ENCODE measurements around the gene TMED1. TPM values are rescaled to one million over a fixed set of nuclear protein-coding genes. Genes with fewer than 3 reads are reported as not detected.

The TMED1 gene
- total RNA-seq, 1 experiment from 2014 or later, result 26.3 TPM

DNA sequence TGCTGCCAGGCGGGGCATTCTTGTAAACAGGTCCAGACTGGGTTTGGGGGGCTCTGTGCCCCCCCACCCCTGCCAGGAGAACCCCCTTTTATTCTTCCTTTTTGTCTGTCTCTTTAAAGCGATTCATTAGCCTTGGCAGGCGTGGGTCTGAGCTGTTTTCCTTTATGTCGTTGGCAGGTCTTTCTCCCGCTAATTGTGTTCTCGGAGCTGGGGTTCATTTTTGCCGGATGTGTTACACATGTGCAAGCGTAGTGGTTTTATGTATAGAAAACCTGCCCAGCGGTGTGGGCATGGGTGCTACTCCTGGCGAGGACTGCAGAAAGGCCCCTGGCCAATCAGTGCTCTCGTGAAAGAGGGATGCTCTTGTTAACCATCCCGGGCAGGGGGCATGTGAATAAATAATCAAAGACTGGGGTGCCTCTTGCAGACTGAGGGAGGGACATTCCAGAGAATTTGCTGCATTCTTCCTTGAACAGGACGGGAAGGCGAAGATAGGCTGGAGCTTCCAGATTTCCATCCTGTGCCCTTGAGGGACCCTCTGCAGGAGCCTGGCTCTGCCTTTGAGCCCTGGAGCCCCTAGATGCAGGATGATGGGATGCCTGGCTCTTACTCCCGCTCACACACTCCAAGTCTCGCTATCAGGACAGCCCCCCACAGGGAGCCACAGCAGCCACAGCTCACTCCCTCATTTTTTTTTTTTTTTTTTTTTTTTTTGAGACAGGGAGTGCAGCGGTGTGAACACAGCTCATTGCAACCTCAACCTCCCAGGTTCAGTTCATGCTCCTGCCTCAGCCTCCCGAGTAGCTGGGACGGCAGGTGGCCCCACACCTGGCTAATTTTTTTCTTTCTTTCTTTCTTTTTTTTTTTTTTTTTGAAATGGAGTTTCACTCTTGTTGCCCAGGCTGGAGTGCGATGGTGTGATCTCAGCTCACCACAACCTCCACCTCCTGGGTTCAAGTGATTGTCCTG lies 49.5 kb upstream of the TMED1 start (continued):
- TF ChIP-seq, protein P1, sequence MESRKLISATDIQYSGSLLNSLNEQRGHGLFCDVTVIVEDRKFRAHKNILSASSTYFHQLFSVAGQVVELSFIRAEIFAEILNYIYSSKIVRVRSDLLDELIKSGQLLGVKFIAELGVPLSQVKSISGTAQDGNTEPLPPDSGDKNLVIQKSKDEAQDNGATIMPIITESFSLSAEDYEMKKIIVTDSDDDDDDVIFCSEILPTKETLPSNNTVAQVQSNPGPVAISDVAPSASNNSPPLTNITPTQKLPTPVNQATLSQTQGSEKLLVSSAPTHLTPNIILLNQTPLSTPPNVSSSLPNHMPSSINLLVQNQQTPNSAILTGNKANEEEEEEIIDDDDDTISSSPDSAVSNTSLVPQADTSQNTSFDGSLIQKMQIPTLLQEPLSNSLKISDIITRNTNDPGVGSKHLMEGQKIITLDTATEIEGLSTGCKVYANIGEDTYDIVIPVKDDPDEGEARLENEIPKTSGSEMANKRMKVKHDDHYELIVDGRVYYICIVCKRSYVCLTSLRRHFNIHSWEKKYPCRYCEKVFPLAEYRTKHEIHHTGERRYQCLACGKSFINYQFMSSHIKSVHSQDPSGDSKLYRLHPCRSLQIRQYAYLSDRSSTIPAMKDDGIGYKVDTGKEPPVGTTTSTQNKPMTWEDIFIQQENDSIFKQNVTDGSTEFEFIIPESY (IDR thresholded peaks at IDR 0.05; ENCODE audit: extremely low read depth, insufficient replicate concordance, low read length), result no peak
- no peak for TF ChIP-seq CEBPB (IDR thresholded peaks at IDR 0.05; ENCODE audit: low read depth)
- no peak for TF ChIP-seq ZNF274 (IDR thresholded peaks at IDR 0.05; ENCODE audit: low read depth, low read length)
- TF ChIP-seq EZH2phosphoT487 (IDR thresholded peaks at IDR 0.05; ENCODE audit: borderline replicate concordance), result no peak
- TF ChIP-seq TCF7L2 (IDR thresholded peaks at IDR 0.05; ENCODE audit: borderline replicate concordance, extremely low read depth, insufficient read depth, insufficient read length), result no peak

DNA sequence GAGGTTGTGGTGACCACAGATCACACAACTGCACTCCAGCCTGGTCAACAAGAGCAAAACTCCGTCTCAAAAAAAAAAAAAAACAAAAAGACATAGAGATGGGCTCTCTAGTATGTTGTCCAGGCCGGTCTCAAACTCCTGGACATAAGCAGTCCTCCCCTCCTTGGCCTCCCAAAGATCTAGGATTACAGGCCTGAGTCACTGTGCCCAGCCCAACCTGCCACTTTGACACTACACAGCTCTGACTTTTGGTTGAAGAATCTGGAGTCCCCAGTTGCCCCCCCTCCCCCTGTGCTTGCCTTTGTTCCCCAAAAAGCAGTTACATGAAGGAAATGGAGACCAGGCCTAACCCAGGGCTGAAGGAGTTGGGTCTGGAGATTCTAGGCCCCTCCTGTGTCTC lies 48.3 kb upstream of the TMED1 start:
- no peaks in the 10 kb centered on the region for H3K36me3 ChIP-seq (ENCODE audit: control insufficient read depth in 1 of 2, insufficient read depth in 2 of 2, low read length in 2 of 2)
- RAD21 ChIA-PET (ENCODE audit: low non-redundant PET in 1 of 2, low total read pairs in 2 of 2, uncharacterized antibody in 2 of 2, unreplicated experiment in 2 of 2), result no interaction called here
- no peaks in the 10 kb centered on the region for H3K9me2 ChIP-seq (ENCODE audit: insufficient read depth)
- BruUV-seq (replicated peaks), result no TSS peak
- DNase-seq (ENCODE audit: low read depth, low spot score) (peak; percentile 13), ATAC-seq (peak; percentile 57)
- H3K27ac ChIP-seq (ENCODE audit: low read depth, low read length), result 0 out of 2 replicates have a peak overlapping the region, but pooled peaks have one; percentile 13
- intact Hi-C loops (cut with micrococcal nuclease), result no loop called here
- H3K4me2 ChIP-seq (ENCODE audit: low read length), result peak overlapping the region; percentile 54
- no peaks in the 10 kb centered on the region for H3K27me3 ChIP-seq (ENCODE audit: insufficient read depth, low read length)
- CTCF ChIA-PET, result no interaction called here
- POLR2A ChIA-PET, result no interaction called here
- peaks cover 30 to 92% of the 10 kb centered on the region in 2 experiments for H3K4me1 ChIP-seq (ENCODE audit: control insufficient read depth in 1 of 2, insufficient read depth in 2 of 2, low read length in 2 of 2)
- H2AFZ ChIP-seq (ENCODE audit: low read depth, low read length, poor library complexity, severe bottlenecking), result no peak overlapping the region
- no peaks in the 10 kb centered on the region for H3K9me3 ChIP-seq (ENCODE audit: control insufficient read depth in 1 of 2, insufficient read depth in 1 of 2, low read depth in 1 of 2, low read length in 2 of 2)
- TF ChIP-seq, protein P1 (IDR thresholded peaks at IDR 0.05; ENCODE audit: extremely low read depth, insufficient replicate concordance, low read length), result no peak
- TF ChIP-seq SIN3A (IDR thresholded peaks at IDR 0.05; ENCODE audit: low read depth) (no peak), SRF (IDR thresholded peaks at IDR 0.05; ENCODE audit: low read depth) (no peak)
- no peak overlapping the region for H3K4me3 ChIP-seq (replicated peaks in 1 of 2; ENCODE audit: low read depth in 1 of 2, low read length in 2 of 2)
- H4K20me1 ChIP-seq (ENCODE audit: insufficient read depth), result peaks cover 5% of the 10 kb centered on the region; the same call in 1 of the 2 replicates
- peaks cover 97% of the 10 kb centered on the region for H3K79me2 ChIP-seq (ENCODE audit: insufficient read depth, low read length)
- 0 out of 2 replicates have a peak overlapping the region, but pooled peaks have one; percentile 23 for H3K9ac ChIP-seq (ENCODE audit: low read length)
